ENCODE measurements around the gene OBSCN.

Gene OBSCN

DNA sequence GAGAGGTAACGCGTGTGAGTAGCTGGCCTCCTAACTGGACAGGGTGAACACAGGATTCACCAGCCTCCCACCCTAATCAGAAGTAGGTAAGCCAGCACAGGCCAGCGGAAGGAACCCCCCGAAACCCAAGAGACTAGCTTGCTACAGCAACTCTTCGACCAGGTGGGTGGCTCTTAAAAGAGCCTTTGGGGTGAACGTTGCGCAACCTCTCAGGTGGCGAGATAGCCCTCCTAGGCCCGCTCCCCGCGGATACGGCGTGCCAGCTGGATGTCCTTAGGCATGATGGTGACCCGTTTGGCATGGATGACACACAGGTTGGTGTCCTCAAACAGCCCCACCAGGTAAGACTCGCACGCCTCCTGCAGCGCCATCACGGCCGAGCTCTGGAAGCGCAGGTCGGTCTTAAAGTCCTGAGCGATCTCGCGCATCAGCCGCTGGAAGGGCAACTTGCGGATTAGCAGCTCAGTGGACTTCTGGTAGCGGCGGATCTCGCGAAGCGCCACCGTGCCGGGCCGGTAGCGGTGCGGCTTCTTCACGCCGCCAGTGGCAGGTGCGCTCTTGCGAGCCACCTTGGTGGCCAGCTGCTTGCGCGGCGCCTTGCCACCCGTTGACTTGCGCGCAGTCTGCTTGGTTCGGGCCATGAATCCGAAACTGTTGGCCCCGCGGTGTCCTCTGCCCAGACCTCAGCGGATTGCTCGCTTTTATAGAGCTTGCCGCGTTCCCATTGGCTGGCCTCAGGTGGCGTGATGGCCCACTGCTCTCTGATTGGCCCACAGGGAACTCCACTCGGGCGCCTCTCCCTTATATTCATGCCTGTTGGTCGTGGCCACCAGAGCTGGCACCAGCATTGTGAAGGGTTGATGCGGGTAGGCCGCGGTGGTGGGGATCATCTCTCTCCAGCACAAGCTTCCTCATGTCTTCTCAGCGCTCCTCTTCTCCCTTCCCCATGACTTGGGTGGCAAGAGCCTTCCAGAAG is 217.1 kb downstream of the OBSCN start:
- ATAC-seq (replicated peaks) (no peak), DNase-seq (no peak)
- Mint-ChIP-seq H3K36me3 (ENCODE audit: insufficient read depth) (no peaks in the 10 kb centered on the region), H3K4me3 (no peak overlapping the region), H3K4me1 (ENCODE audit: low read depth in 2 of 2) (peaks cover 0 to 2% of the 10 kb centered on the region in 2 donors), H3K27ac (no peak overlapping the region), H3K27me3 (peaks cover 0 to 21% of the 10 kb centered on the region in 2 donors), H3K9me3 (no peaks in the 10 kb centered on the region)

DNA sequence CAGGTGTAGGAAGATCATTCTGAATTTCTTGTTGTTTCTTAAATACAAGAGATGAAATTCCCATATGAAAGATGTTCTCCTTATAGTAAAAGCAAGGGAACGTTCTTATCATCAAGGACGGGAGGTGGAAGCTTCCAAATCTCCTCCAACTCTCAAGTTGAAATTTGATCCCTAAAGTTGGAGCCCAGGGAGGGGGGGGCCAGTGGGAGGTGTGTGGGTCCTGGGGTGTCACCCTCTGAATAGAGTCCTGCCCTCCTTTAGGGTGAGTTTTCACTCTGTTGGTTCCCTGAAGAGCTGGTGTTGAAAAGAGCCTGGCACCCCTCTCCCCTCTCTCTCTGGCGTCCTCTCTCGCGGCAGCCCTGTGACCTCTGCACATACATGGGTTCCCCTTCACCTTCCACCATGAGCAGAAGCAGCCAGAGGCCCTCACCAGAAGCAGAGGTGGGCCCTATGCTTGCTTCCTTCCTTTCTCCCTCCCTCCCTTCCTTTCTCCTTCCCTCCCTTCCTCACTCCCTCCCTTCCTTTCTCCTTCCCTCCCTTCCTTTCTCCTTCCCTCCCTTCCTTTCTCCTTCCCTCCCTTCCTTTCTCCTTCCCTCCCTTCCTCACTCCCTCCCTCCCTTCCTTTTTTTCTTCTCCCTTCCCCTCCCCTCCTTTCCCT is 218.8 kb downstream of the OBSCN start:
- ATAC-seq (replicated peaks) (no peak), DNase-seq (no peak)
- Mint-ChIP-seq H3K27ac (no peak overlapping the region), H3K36me3 (ENCODE audit: insufficient read depth) (no peaks in the 10 kb centered on the region), H3K4me1 (ENCODE audit: low read depth in 2 of 2) (peaks cover 0 to 2% of the 10 kb centered on the region in 2 donors), H3K27me3 (peaks cover 0 to 27% of the 10 kb centered on the region in 2 donors), H3K4me3 (no peak overlapping the region), H3K9me3 (no peaks in the 10 kb centered on the region)

DNA sequence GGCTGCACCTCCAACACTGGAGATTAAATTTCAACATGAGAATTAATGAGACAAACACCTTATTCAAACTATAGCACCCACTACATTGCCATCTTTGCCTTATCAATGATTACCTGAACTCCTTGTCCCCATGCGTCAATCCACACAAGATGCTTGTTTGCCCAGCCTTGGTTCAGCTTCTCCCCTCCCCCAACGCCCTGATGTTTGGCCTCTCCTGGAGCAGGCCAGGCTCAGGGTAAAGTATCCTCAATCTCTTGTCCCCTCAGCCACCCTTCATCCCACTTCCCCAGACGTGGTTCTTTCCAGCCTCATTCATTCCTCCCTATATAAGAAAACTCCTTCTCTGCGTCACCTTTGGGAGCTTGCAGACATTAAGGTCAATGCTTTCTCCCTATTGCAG is 220.6 kb downstream of the OBSCN start:
- ATAC-seq (replicated peaks) = no peak
- Mint-ChIP-seq H3K9me3 (no peaks in the 10 kb centered on the region), H3K27me3 (peaks cover 9 to 42% of the 10 kb centered on the region in 2 donors), H3K36me3 (ENCODE audit: insufficient read depth) (no peaks in the 10 kb centered on the region), H3K4me1 (ENCODE audit: low read depth in 2 of 2) (no peaks in the 10 kb centered on the region), H3K27ac (no peak overlapping the region), H3K4me3 (no peak overlapping the region)
- no peak for DNase-seq
